Epithelial cell of esophagus (primary cell): ENCODE measurements around the gene PRRT1.

Source experiments
- DNase-seq: peaks from one replicate; pipeline ENCODE4 v3.0.0; 2010; ENCODE audit warnings: low read depth
- H3K4me3 ChIP-seq: 2 replicates; pipeline ENCODE4 v1.5.1; 2011; ENCODE audit warnings: mild to moderate bottlenecking, low read length, control low read depth
- TF ChIP-seq, protein P1 (sequence below): IDR thresholded peaks from 2 replicates; pipeline ENCODE4 v1.5.1; 2011; ENCODE audit warnings: low read depth, mild to moderate bottlenecking, low read length, control low read depth, inconsistent platforms; ENCODE audit not compliant: insufficient read depth; ENCODE audit errors: missing control alignments

Gene PRRT1

DNA sequence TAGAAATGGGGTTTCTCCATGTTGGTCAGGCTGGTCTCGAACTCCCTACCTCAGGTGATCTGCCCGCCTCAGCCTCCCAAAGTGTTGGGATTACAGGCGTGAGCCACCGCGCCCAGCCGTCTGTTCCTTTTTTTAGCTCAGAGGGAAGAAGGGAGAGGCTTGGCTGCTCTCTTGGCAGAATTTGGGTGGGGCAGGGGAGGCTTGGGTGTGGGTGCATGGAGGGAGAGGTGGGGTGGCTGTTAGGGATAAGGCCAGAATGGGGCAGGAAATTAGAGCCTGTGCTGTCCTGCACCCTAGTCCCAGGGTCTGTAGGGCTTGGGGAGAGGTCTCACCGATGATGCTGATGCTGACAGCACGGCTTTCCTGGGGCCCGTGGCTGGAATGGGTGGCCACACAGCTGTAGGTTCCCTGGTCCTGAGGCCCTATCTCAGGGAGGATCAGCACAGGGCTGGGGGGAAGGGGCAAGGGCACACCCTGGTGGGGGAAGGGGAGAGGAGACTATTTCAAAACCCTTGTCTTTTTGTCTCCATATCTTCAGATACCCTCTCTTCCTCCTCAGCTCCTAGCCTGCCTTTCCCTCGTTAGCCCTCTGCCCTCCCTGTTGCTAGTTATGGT, 30.3 kb upstream of the PRRT1 start:
- TF ChIP-seq, protein P1, sequence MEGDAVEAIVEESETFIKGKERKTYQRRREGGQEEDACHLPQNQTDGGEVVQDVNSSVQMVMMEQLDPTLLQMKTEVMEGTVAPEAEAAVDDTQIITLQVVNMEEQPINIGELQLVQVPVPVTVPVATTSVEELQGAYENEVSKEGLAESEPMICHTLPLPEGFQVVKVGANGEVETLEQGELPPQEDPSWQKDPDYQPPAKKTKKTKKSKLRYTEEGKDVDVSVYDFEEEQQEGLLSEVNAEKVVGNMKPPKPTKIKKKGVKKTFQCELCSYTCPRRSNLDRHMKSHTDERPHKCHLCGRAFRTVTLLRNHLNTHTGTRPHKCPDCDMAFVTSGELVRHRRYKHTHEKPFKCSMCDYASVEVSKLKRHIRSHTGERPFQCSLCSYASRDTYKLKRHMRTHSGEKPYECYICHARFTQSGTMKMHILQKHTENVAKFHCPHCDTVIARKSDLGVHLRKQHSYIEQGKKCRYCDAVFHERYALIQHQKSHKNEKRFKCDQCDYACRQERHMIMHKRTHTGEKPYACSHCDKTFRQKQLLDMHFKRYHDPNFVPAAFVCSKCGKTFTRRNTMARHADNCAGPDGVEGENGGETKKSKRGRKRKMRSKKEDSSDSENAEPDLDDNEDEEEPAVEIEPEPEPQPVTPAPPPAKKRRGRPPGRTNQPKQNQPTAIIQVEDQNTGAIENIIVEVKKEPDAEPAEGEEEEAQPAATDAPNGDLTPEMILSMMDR: no peak
- DNase-seq: no peak
- no peak overlapping the region for H3K4me3 ChIP-seq

DNA sequence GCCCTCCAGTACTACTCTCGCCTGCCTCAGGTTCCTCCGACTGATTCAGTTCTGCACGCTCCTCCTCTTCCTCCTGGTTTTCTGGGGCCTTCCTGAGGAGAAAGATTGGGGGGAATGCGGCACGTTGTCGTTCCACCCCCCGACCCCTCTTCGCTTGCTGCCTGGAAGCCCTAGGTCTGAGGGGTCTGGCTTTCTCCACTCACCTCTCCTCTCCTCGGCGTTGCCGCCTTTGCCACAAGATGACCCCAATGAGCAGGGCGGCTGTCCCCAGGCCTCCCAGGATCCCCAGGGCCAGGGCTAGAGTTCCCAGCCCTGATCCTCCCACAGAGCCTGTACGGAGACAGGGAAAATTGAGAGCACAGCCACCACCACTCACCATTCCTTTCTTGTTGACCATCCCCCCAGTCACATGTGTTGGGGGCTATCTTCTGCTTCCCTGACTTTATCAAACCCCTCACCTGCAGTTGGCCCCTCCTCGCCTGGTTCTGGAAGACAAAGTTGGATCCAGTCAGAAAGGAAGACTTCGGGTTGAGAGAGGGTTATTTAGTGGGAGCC, 29.5 kb upstream of the PRRT1 start:
- TF ChIP-seq, protein P1: no peak
- no peak overlapping the region for H3K4me3 ChIP-seq
- DNase-seq: no peak

- TF ChIP-seq, protein P1: no peak
- H3K4me3 ChIP-seq: no peak overlapping the region
- no peak for DNase-seq
Observed at GRCh38 chr6:32179766-32180405, 28.1 kb upstream of the PRRT1 start.

GRCh38 chr6:32178547-32179440, 27.1 kb upstream of the PRRT1 start:
- H3K4me3 ChIP-seq: peak overlapping the region; percentile 66
- no peak for DNase-seq
- TF ChIP-seq, protein P1: no peak

- TF ChIP-seq, protein P1: no peak
- peak; percentile 100 for DNase-seq
- H3K4me3 ChIP-seq: peak within 1 kb of the TSS; percentile 66
Observed at GRCh38 chr6:32177788-32178546, 26.2 kb upstream of the PRRT1 start, which contains the start of gene RNF5. RNF5 (plus strand) TSS chr6:32178405; CDS start chr6:32178512, 107 bp downstream.

- DNase-seq: no peak
- H3K4me3 ChIP-seq: peak overlapping the region; percentile 66
- TF ChIP-seq, protein P1: no peak
Observed at GRCh38 chr6:32177183-32177787, 25.5 kb upstream of the PRRT1 start.
